HG03060 (cell line): ENCODE measurements around the gene EPB41L2.

Experiments used
- ATAC-seq: cut with Tn5 transposase; IDR thresholded peaks from one replicate; pipeline ENCODE4 v1.9.1; 2021; ENCODE audit warnings: low read depth, moderate number of reproducible peaks; ENCODE audit not compliant: unreplicated experiment

EPB41L2 gene

GRCh38 chr6:130982135-130982534 lies 80.9 kb downstream of the EPB41L2 start:
- ATAC-seq, result no peak

GRCh38 chr6:130981409-130981808 lies 81.6 kb downstream of the EPB41L2 start:
- ATAC-seq, result no peak

- ATAC-seq, result no peak
Measured at GRCh38 chr6:130980310-130981032, 82.6 kb downstream of the EPB41L2 start.

GRCh38 chr6:130978660-130979396 lies 84.2 kb downstream of the EPB41L2 start:
- no peak for ATAC-seq

DNA sequence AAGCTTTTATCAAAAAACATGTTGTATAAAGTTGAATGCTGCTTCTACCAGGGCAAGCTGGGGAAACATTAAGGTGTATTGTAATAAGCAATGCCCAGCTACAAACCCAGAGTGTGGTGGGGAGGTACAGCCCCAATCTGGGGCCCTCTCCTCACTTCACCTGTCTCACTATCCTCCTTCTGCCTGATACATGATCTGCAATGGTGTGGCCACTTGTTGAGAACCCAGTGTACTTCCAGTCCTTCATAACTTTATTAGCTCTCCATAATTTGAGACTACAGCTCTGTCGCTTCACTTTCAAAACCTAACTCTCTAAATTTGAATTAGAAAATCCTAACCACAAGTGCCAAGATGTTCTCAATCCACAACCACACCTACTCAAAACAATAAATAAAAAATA lies 84.9 kb downstream of the EPB41L2 start:
- no peak for ATAC-seq

DNA sequence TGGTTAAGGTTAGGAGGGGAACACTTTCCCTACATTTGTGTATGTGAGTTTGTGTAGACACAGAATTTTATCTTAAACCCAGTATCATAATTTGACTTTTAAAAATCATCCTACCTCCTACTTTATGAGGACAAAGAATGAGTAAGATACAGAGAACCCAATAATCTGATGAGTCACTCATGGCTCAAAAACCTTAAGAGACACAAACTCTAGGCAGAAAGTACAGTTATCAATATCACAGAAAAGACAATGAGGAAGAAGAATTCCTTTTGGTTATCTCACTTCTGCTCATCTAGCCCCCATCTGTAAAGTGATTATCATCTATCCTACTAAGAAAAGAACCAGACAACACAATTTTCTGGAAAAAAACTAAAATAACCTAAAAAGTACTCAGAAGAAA lies 87.7 kb downstream of the EPB41L2 start:
- no peak for ATAC-seq

DNA sequence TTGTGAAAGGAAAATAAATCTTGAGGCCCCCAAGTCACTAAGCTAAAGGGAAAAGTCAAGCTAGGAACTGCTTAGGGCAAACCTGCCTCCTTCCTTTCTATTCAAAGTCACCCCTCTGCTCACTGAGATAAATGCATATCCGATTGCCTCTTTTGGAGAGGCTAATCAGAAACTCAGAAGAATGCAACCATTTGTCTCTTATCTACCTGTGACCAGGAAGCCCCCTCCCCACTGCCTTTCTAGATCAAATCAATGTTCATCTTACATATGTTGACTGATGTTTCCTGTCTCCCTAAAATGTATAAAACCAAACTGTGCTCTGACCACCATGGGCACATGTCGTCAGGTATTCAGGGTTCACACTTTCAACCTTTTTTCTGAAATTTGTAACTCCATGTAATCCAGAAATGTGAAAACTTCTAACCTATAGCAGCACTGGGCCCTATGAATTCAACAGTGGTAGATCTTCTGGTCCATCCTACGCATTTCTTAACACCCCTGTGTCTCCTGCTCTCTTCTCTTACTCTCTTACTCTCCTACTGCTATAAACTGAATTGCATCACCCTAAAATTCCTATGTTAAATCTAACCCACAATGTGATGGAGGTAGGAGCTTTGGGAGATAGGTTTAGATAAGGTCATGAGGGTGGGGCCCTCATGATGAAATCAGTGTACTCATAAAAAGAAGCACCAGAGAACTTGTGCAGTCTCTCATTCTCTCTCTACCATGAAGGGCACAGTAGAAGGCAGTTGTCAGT lies 89.3 kb downstream of the EPB41L2 start:
- ATAC-seq, result no peak

GRCh38 chr6:130971504-130971903 lies 91.5 kb downstream of the EPB41L2 start:
- no peak for ATAC-seq

DNA sequence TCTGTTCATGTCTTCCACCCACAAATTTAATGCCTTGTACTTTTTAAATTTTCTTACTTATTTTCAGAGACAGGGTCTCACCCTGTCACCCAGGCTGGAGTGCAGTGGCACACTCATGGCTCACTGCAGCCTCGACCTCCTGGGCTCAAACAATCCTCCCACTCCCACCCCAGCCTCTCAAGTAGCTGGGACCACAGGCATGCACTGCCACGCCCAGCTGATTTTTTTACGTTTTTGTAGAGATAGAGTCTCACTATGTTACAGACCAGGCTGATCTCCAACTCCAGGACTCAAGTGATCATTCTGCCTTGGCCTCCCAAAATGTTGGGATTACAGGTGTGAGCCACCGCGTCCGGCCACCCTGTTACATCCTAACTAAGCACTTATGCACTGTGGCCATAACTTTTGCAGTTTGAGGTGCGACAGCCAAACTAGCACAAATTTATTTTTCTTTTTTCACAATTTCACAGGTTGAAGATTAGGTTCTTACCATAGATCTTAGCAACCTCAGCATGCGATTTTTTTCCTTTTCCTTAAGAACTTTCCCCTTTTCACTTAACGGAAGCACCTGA lies 92.1 kb downstream of the EPB41L2 start:
- ATAC-seq, result no peak

DNA sequence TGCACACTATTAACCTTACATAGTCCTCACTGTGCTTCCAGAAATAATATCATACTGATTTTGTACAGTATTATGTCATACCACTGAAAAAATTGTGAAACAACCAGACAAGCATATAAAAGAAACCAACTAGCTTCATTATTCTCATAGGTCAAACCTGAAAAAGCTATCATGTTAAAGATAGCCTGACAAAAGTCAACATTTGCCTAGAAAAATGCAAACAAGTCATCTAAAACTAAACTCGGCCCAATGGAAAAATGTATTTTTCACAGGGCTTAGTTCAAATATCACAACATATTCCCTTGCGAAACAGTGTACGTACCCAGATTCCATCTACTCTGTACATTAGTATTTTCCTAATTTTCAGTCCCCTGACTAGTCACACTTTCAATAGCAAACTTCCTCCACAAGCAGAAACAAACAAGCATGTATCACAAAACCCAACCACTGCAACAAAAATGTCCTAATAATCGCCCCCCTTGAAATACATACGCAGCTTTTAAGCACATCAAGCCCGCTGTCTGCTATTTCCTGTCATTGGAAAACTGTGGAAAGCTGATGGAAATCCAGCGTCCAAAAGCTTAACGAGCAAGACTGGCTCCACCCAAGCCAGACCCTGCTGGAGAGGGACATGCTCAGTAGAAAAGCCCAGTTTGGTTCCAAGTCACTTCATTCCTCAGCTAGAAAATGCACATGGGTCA lies 93.1 kb downstream of the EPB41L2 start:
- ATAC-seq, result no peak

DNA sequence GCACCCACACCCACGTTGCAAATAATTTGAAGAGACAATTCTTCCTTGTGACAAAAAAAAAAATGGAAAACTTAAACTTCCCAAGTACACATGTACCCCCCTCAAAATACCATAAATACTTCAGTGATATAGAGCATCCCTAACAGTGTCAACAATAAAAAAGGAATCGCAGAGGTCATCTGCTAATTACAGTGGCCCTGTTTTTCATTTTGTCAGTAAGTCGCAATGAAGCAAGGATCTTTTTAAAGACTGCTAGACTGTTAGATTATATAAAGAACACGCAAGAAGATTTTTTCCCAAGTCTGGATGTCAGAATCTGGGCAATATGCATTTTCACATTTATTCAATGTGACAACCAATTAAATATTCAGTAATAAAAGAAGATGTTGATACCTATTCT lies 93.9 kb downstream of the EPB41L2 start:
- no peak for ATAC-seq

GRCh38 chr6:130968476-130968875 lies 94.6 kb downstream of the EPB41L2 start:
- no peak for ATAC-seq

- ATAC-seq, result no peak
Measured at GRCh38 chr6:130967502-130968445, 95.3 kb downstream of the EPB41L2 start.

DNA sequence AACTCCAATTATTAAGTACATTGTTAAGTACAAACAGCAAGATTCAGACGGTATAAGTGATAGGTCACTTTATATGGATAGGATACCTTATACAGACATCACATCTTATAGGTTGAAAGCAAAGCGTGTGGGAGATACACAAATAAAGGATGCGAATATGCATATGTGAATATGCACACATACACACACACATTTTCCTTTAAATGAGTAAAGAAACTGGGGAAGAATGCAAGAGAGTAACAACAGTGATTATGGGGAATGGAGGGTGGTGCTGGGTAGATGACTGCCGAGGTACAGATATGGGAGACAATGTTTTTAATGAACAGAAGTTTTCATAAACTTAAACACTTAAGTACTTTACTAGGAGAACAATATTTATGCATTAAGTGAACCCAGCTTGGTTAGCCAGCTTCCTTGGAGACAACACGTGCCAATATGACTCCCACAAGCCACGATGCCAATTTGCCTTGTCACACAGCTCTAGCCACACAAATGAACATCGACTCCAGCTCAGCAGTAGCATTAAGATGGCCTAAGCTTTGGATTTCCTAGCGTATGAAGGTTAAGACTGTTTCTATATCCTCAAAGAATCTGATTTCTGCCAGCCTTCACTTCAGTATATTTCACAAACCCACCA lies 96.6 kb downstream of the EPB41L2 start:
- no peak for ATAC-seq

- no peak for ATAC-seq
Measured at GRCh38 chr6:130965656-130966055, 97.4 kb downstream of the EPB41L2 start.

GRCh38 chr6:130964808-130965604 lies 98.0 kb downstream of the EPB41L2 start:
- ATAC-seq, result no peak

DNA sequence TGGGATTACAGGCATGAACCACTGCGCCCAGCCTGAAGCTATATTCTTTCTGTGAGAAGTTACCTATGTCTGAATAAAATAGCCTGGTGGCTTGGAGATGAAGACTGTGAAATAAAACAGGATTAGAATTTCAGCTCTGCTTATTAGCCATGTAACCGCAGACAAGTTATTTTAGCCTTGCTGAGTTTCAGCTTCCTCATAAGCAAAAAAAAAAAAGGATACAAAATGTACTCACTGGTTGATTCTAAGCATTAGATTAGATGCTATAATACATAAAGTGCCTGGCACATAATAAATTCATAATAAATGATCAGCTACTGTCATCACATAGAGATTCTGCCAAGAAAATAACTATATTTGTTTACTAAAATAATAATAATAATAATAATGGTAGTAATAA lies 98.8 kb downstream of the EPB41L2 start:
- no peak for ATAC-seq

- no peak for ATAC-seq
Measured at GRCh38 chr6:130962966-130963365, 100.1 kb downstream of the EPB41L2 start.
